Liver (tissue), 3 donors: ENCODE measurements around the gene GPR39.

ENCODE experiments used
- EGR1 ChIP-seq, 2 donors: IDR thresholded peaks; 2 replicates each; pipeline ENCODE4 v1.6.1; 2016 to 2018; ENCODE audit warnings: antibody characterized with exemption in 2 of 2, low read depth in 2 of 2
- FOXA1 ChIP-seq: IDR thresholded peaks from 2 replicates; pipeline ENCODE4 v1.6.1; 2016; ENCODE audit warnings: antibody characterized with exemption
- GABPA ChIP-seq, 2 donors: IDR thresholded peaks in 1 of 2; conservative IDR thresholded peaks in 1 of 2; 2 replicates each; pipeline ENCODE4 v1.6.1; 2016; ENCODE audit warnings: antibody characterized with exemption in 2 of 2, mild to moderate bottlenecking in 1 of 2, moderate library complexity in 1 of 2
- JUND ChIP-seq, 2 donors: IDR thresholded peaks; 2 replicates each; pipeline ENCODE4 v1.6.1; 2016; ENCODE audit warnings: antibody characterized with exemption in 2 of 2
- NR2F2 ChIP-seq: IDR thresholded peaks from 2 replicates; pipeline ENCODE4 v1.6.1; 2016; ENCODE audit warnings: antibody characterized with exemption
- RAD21 ChIP-seq, 2 donors: IDR thresholded peaks; 2 replicates each; pipeline ENCODE4 v1.6.1; 2016; ENCODE audit warnings: antibody characterized with exemption in 2 of 2, mild to moderate bottlenecking in 2 of 2
- RXRA ChIP-seq, 2 donors: IDR thresholded peaks; 2 replicates each; pipeline ENCODE4 v1.6.1; 2017 to 2018; ENCODE audit warnings: antibody characterized with exemption in 2 of 2, mild to moderate bottlenecking in 1 of 2
- SP1 ChIP-seq: IDR thresholded peaks from 2 replicates; pipeline ENCODE4 v1.6.1; 2018; ENCODE audit warnings: antibody characterized with exemption, mild to moderate bottlenecking
- TAF1 ChIP-seq: conservative IDR thresholded peaks from 2 replicates; pipeline ENCODE4 v1.6.1; 2016; ENCODE audit warnings: antibody characterized with exemption, mild to moderate bottlenecking
- TF ChIP-seq, protein P1 (sequence below): fragments of 150-350 bp; IDR thresholded peaks from 2 replicates; pipeline ENCODE4 v1.5.1; 2017; ENCODE audit warnings: improper control_type of control experiment, low read depth, low read length; ENCODE audit not compliant: missing input control
- TF ChIP-seq, protein P2 (sequence below): IDR thresholded peaks from 2 replicates; pipeline ENCODE4 v1.6.1; 2016; ENCODE audit warnings: antibody characterized with exemption, mild to moderate bottlenecking
- TF ChIP-seq, protein P3 (sequence below): IDR thresholded peaks from 2 replicates; pipeline ENCODE4 v1.6.1; 2016; ENCODE audit warnings: antibody characterized with exemption
- donor health status: healthy.
- donor health status: healthy.

DNA sequence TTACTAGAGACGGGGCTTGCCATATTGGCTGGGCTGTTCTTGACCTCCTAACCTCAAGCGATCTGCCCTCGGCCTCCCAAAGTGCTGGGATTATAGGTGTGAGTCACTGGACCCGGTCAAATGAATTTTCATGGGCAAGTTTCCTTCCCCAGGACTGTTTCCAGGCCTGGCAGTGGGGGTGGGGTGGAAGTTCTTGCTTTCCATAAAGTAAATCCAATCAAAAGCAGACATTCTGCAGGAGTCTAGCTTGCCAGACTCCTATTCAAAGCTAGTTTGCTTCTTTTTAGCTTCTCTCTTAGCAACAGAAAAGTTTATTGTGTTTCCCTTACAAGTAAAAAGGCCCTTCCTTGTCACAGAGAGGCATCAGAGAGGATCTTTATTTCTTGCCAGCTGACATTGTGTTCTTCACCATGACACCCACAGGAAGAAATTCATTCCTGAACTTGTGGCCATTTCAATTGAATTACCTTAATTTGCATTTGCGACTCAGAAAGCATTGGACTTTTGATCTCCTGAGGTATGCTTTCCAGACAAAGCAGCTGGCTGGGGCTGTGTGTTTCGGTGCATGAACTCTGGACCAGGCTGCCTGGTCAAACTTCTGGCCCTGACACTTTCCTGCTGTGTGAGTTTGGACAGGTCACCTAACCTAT, 215.5 kb downstream of the GPR39 start:
- TF ChIP-seq, protein P1, sequence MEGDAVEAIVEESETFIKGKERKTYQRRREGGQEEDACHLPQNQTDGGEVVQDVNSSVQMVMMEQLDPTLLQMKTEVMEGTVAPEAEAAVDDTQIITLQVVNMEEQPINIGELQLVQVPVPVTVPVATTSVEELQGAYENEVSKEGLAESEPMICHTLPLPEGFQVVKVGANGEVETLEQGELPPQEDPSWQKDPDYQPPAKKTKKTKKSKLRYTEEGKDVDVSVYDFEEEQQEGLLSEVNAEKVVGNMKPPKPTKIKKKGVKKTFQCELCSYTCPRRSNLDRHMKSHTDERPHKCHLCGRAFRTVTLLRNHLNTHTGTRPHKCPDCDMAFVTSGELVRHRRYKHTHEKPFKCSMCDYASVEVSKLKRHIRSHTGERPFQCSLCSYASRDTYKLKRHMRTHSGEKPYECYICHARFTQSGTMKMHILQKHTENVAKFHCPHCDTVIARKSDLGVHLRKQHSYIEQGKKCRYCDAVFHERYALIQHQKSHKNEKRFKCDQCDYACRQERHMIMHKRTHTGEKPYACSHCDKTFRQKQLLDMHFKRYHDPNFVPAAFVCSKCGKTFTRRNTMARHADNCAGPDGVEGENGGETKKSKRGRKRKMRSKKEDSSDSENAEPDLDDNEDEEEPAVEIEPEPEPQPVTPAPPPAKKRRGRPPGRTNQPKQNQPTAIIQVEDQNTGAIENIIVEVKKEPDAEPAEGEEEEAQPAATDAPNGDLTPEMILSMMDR: no peak
- peak; percentile 38 to 53 for TF ChIP-seq EGR1 (IDR thresholded peaks at IDR 0.05; ENCODE audit: low read depth in 2 of 2)
- TF ChIP-seq, protein P2, sequence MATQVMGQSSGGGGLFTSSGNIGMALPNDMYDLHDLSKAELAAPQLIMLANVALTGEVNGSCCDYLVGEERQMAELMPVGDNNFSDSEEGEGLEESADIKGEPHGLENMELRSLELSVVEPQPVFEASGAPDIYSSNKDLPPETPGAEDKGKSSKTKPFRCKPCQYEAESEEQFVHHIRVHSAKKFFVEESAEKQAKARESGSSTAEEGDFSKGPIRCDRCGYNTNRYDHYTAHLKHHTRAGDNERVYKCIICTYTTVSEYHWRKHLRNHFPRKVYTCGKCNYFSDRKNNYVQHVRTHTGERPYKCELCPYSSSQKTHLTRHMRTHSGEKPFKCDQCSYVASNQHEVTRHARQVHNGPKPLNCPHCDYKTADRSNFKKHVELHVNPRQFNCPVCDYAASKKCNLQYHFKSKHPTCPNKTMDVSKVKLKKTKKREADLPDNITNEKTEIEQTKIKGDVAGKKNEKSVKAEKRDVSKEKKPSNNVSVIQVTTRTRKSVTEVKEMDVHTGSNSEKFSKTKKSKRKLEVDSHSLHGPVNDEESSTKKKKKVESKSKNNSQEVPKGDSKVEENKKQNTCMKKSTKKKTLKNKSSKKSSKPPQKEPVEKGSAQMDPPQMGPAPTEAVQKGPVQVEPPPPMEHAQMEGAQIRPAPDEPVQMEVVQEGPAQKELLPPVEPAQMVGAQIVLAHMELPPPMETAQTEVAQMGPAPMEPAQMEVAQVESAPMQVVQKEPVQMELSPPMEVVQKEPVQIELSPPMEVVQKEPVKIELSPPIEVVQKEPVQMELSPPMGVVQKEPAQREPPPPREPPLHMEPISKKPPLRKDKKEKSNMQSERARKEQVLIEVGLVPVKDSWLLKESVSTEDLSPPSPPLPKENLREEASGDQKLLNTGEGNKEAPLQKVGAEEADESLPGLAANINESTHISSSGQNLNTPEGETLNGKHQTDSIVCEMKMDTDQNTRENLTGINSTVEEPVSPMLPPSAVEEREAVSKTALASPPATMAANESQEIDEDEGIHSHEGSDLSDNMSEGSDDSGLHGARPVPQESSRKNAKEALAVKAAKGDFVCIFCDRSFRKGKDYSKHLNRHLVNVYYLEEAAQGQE: peak; percentile 75
- TF ChIP-seq SP1: peak; percentile 99
- peak; percentile 55 to 57 for TF ChIP-seq RAD21 (IDR thresholded peaks at IDR 0.05)
- TF ChIP-seq, protein P3, sequence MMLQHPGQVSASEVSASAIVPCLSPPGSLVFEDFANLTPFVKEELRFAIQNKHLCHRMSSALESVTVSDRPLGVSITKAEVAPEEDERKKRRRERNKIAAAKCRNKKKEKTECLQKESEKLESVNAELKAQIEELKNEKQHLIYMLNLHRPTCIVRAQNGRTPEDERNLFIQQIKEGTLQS: peak; percentile 52
- TF ChIP-seq FOXA1: peak; percentile 24
- TF ChIP-seq GABPA (IDR thresholded peaks at IDR 0.05 in 1 of 2, conservative IDR thresholded peaks at IDR 0.05 in 1 of 2): peak in 1 of 2 donors; percentile 53
- TF ChIP-seq TAF1: no peak
- peak; percentile 93 for TF ChIP-seq RXRA (IDR thresholded peaks at IDR 0.05)
- peak in 1 of 2 donors; percentile 90 for TF ChIP-seq JUND (IDR thresholded peaks at IDR 0.05)
- TF ChIP-seq NR2F2: peak; percentile 89
